GM21423 (cell line): ENCODE results near the gene CNKSR2.

Experiments used
- ATAC-seq: cut with Tn5 transposase; IDR thresholded peaks from one replicate; pipeline ENCODE4 v1.9.1; 2021; ENCODE audit warnings: mild to moderate bottlenecking, moderate library complexity; ENCODE audit not compliant: unreplicated experiment

The CNKSR2 gene

DNA sequence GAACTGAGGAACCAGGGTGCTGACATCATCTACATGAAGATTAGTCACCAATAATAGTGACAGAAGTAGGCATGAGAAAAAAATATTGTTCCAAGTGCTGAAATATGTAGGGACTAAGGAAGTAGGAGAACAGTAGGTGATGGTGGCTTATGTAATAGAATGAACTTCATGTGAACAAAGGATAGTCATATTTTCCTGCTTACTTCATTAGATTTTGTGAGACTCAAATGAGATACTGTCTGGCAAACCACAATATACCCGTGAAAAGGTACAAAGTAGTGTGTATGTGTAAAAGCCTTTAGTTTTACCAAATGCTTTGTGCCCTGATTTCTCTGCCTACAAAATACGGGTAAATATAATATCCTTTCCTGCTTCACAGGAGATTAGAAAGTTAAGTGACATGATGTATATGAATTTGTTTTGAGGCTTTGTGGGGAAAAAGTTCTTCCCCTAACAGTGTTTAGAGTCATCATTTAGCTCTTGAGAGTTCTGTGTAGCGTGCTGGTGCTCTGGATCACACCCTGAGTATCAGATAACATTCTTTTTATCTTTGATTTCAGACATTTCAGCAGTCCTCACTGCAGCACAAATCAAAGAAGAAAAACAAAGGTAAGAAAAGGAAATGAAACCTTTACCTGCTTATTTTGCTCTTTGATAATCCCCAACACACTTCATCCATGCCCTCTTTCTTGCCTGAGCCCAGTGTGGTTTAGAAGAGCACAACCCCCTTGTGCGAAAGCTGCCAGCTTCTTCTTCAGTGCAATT lies 216.0 kb downstream of the CNKSR2 start:
- no peak for ATAC-seq

DNA sequence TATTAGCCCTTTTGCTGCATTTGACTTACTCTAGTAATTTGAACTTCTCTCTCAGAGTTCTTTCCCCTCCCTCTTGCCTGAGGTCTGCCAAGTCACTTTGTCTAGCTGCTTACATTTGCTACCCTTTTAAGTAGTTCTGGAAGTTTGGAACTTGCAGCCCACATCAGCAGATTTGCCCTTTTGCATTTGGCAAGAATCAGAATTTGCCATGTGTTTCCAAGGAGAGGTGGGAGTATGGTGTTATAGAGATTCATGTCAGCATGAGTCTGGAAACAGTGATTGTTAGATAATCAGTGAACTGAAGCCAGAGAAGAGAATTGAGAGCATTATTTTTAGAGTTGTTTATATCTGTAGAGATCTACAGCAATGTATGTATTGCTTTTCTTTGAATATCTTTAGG lies 231.8 kb downstream of the CNKSR2 start:
- no peak for ATAC-seq

DNA sequence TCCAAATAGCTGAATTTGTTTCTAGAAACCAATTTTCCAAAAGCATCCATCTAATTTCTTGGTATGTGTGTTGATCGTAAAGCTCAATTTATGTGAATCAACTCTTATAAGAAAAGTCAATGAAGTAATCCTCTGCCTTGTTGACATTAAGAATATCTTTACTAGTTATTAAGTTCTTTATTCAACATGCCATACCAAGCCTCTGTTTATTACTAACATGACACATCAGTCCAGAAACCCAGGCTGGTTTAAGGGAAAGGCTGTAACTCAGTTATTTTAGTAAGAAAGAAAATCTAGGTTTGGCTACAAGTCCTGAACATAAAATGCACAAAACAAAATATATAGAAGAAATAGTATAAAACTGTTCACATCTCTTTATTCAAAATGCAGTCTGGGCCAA lies 235.9 kb downstream of the CNKSR2 start:
- ATAC-seq: no peak

DNA sequence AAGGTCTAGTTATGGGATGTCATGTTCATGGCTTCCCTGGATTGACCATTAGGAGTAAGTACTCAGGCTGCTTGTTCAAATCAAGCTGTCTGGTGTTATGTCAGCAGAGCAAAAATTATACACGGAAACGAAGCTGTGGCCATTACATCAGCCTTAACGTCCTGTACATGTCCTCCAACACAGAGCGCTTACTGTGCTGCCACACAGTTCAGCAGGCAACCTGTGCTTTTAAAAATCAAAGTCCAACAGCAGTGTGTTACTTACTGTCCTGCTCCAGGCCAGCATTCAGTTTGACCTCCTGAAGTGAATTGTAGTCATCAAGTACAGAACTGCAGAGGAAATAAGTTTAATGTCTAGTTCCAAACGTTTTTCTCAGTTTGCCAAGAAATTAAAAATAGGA lies 237.9 kb downstream of the CNKSR2 start:
- ATAC-seq: no peak

DNA sequence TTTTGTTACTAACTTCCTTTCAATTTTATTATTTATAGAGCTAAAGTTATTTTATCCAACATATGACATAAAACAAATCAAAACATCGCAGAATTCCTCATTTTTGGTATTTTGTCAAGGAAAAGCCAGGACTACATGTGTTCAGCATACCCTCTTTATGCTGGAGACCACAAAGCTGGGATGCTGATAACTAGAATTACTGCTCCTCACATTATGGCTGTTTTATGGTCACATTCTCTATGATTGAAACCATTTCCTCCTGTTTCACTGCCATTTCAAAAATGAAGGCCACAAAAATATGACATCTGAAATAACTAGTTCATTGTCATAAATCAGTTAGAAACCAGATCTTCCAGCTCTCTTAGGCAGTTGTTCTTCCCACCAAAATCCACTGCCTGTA lies 242.2 kb downstream of the CNKSR2 start:
- ATAC-seq: no peak

DNA sequence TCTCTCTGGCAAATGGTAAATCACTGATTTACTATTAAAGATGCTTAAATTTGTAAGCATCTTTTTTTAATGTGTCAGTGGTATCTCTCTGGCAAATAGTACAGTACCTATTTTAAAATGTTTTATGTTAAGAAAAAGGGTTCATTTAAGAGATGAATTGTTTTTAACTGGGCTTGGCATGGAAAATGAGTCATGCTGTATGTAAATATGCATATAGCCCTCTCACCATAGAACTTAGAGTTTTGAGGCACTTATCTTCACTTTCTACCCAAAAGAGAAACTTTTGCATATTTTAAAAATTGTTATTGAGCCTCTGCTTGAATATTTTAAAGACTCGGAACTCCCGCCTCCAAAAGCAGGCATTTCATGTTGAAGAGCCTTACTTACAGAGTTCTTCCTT lies 246.0 kb downstream of the CNKSR2 start:
- ATAC-seq: no peak

DNA sequence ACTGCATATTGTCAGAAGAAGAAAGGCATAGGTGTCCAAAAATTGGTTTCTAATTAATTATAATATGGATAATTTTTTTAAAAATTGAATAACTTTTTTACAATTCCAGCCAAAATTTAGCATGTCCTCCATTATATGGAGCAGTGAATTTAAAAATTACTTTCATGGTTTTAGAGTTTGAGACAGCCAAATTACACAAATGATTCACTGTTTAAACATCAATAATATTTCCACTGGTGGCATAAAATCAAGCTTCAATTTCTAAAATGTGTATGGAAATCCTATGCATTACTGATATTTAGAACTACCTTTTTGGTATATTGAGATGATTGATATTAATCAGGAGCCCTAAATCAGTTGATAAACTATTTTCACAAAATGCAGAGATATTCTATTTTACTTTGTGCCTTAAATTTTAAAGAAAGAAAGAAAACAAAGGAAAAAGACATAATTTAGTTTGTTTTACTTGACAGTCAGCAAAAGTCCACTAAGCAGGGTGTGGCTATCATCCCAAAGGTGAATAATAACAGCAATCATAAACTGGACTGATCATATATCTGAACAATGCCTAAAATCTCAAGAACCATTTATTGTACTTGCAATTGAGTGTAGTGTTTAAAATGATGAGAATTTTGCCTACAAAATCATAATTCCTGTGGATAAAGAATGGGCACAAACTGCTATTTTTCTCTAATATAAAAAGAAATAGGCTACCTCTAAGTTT lies 249.7 kb downstream of the CNKSR2 start:
- no peak for ATAC-seq

DNA sequence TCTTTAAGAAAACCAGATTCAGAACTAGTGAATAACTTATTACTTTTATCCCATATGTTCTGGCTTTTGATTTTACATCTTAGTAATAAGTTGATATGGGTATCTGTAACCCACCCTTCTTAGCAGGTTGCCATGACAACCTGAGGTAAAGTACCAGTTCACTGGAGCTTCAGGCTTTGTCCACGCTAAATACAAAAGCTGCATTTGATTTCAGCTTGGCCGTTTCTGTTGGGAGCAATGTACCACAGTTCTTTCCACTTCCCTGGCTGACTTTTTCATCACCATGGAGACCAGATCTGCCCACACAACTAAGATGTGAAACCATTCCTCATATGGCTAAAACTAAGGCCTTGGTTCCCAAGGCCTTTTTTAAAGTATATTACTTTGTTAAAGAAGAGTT lies 257.8 kb downstream of the CNKSR2 start:
- ATAC-seq: no peak

DNA sequence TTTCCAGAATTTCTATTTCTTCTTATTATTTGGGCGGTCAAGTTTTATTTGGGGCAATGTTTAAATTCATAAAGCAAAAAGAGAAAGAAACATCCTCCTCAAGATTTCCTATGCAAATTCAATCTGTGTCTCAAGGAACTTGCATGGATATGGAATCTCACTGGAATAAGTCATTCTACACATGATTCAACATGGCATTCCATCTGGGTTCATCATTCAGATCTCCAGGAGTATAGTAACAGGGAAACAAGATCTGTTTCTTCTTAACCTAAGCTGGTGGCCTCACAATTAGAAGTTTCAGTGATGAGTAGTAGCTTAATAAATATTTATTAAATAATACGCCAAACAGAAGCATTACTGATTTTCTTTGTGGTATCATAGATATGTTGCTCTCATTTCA lies 264.1 kb downstream of the CNKSR2 start:
- no peak for ATAC-seq

DNA sequence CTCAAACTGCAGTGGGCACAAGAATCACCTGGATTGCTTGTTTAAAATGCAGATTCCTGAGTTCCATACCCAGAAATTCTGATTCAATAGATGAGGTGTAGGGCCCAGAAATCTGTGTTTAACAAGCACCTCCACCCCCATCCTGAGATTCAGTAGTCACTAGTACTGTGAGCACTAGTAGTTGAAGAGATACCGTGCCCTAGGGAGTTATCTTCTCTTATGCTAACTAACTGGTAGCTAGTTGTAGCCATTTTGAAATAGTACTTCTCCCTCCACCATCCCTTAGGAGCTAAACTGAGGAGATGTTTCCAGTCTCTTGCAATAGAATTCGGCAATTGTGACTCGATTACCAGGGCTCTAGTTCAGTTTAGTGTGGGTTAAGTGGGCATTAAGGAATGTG lies 265.6 kb downstream of the CNKSR2 start:
- ATAC-seq: no peak

DNA sequence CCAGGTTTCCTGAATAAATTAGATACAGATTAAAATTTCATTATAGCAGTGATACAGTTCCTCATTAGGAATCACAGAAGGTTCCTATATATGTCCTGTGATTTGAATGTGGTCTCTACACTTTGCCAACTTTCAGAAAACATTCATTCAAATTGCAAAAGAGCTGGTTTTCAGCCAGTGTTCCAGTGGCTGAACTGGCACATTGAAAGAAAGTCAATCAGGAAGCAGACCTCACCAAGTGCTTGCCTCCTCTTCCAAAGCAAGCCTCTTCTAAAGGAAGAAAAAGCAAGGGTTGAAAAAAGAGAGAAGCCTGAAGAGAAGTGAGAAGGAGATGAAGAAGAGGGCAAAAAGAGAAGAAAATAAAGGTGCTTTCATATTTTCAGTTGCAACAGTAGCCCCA lies 271.2 kb downstream of the CNKSR2 start:
- ATAC-seq: no peak

DNA sequence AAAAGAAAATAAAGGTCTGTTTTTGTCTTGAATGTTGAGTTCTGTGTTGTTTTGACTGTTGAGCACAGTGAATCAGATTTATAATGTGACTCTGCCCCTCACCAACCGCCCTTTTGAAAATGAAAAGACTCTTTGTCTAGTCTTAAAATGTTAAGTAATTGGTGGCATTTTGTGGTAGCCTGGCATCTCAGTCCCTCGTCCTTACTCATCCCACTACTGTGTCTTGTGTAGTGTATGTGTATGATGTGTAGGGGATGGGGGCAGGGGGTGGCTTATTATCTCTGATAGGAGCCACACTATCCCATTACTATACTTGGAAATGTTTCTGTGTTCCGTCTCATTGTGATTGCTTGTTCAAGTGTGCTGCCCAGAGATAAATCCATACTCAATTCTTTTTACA lies 271.7 kb downstream of the CNKSR2 start:
- no peak for ATAC-seq

DNA sequence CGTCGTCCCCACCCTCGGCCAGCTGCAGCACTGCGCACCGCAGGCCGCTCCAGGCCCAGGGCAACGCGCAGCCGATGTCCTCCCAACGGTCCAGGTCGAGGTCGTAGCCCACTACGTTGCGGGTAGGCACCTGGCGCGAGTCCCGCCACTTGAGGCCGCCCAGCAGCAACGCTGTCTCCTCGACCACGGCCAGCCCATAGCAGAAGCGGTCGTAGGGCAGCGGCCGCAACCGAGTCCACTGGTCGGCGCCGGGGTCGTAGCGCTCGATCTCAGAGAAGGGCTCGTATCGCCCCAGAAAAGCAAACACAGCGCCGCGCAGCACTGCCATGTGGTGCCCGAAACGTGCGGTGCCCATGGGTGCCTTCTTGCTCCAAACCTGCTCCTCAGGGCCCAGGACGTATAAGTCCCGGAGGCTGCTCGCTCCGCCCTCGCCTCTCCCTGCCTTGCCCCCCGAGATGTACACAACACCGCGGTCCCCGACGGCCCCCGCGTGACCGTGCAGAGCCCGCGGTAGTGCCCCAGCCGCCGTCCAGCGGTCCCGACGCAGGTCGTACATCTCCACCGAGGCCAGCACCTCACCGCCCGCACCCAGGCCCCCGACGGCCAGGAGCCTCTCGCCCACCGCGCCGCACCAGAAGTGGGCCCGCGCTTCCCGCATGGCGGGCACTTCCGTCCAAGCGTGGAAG lies 281.8 kb downstream of the CNKSR2 start:
- ATAC-seq: no peak

DNA sequence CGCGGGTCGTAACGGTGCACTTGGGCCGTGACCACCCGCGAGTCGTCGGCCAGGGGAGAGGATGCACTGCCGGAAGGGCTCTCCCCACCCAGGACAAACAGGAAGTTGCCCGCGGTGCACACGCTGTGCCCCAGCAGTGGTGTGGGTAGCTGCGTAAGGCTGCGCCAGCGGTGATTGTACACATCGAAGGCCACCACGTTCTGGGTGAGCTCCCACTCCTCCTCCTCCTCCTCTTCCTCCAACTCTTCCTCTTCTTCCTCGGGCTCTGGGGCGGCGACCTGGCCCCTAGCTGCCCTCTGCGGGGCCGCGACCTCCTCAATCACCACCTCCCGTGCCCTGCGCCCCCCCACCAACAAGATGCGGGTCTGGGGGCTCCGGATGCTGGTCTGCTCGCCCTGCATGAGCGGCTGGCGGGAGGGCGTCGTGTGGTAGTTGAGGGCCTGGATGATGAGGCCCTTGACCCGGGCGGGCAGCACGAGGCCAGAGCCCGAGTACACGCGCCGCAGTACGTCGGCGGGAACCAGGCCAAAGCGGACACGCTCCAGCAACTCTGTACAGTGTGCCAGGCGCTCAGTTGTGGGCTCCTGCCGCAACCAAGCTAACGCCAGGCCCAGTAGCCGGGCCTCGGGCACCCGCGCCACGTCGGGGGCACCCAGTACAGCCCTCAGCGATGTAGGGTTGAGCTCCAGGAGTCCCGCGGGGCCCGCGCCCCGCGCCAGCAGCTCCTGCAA lies 282.5 kb downstream of the CNKSR2 start:
- ATAC-seq: no peak

DNA sequence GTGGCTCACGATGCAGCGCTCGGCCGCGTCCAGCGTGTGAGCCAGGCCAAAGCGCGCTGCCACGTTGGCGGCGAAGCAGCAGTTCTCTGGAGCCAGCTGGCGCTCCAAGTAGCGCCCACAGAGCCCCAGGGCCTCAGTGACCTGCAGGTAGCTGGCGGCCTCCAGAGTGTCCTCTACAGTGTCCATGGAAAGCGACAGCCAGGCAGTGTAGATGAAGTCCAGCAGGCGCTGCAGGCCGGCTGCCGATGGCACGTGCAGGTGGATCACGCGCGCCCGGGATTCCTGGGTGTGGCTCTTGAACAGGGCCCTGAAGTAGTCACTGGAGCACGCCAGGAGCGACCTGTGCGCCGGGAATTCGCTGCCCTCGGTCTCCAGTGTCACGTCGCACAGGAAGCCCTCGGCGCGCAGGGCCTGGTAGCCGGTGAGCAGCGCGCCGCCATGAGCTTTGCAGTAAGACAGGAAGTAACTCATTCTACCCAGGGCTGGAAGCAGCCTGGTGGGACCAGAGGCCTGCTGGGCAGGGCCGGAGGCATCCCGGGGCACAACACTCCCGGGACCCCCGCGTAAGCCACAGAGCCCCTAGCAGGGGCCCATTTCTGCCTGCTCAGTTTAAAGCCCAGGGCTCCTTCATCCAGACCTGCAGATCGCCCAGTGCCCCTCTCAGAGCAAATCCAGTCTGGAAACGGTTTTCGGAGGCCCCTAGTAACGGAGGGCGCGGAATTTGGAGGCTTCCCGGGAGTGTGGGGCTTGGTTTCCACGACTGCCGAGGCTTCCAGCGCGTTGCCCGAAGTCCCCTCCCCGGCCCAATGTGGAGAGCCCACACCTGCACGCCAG lies 283.3 kb downstream of the CNKSR2 start:
- no peak for ATAC-seq

DNA sequence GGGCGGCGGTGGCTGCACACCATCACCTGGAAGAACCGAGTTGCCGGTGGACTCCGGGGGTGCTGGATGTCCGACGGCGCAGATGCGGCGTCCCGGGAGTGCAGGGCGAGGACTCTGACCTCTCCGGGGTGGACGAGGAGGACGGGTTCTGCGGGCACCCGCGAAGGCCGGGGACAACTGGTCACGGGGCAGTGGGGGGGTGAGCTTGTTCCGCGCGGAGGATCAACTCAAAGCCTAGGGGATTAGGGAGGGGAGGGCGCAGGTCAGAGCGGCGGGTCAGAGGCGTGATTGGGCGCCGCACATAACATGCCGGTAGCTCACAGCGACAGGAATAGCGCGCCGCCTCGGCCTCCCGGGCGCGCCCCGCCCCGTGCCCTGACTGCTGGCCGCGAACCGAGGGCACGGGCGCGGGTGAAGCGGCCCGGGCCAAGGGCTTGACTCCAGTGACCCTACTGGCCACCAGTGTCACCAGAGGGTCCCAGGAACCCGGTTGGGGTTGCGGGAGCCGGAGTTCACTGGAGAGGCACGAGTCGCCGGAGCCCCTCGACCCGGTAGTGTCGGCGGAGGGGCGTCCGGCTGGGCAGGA lies 284.0 kb downstream of the CNKSR2 start, which contains the start of gene KLHL34:
Gene KLHL34, minus strand, starts transcription at position 179 of the 586 bp plus-strand sequence. CDS start 542 bp downstream, outside the sequence.
- ATAC-seq: no peak

DNA sequence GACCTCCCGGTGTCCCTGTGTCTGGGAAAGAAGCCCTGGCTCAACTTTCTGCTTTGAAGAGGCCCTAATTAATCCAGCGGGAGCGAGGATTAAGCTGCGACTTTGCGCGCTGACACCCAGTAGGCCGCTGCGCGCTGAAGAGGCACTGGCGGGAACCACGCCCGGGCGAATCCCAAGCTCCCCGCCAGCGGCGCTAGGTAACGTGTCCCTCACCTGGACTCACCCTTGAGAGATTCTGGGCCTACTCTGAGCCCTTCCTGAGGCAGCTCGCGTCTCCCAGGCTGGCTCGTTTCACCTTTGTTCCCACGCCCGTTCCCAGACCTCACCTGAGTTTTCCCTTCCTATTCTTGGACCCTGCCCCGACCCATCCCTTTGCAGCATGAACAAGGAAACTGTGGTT lies 284.5 kb downstream of the CNKSR2 start:
- ATAC-seq: no peak

DNA sequence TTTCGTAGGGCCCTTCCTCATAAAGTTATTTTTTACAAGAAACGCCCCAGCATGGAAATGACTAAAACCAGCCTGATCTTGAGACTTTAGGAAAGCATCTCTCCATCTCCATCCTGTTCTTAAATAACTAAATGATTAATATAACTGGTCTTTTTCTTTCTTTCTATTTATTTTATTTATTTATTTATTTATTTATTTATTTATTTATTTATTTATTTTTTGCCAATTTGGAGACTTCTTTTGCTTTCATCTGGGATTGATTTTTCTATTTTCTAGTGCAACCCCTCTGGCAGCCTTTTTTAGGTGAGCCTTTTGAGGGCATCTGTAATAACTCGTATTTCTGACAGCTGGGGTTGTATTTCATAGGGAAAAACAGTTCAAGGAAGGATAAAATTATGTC lies 285.1 kb downstream of the CNKSR2 start:
- ATAC-seq: no peak

DNA sequence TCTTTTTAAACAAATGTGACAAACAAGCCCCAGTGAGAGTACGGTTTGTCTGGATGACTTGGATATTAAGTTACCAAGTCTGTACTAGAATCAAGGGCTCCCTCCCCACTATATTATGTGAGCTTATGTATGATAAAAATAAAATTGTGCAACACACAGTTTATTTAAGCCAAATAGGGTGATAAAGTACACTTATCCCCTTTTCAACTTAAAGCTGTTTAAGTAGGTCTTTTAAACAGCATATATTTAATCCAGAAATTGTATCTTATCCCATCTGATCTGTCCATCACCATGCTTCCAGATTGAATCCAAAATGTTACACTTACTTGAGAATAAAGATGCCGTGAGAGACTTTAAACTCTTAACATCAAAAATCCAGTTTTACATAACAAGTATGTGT lies 285.9 kb downstream of the CNKSR2 start:
- ATAC-seq: no peak

DNA sequence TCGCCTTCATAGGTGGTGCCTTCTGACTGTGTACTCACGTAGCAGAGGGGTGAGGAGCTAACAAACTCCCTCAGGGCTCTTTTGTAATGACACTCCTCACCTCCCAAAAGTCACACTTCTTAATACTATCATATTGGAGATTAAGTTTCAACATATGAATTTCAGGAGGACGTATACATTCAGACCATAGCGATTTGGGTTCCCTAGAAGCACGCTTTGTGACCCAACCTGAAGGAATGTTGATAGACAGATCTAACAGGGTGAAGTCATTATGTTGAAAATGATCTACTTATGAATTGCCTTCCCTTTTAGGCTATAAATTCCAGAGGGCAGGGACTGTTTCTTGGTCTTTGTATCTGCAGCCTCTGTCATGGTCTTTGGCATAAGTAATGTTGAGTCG lies 287.1 kb downstream of the CNKSR2 start:
- ATAC-seq: no peak
